ENCODE results near the gene PTMS. TPM values are rescaled to one million over a fixed set of nuclear protein-coding genes. Genes with fewer than 3 reads are reported as not detected.

Gene PTMS
- total RNA-seq, 6 experiments from 2014 or later, result 423 to 607 (median 561) TPM

DNA sequence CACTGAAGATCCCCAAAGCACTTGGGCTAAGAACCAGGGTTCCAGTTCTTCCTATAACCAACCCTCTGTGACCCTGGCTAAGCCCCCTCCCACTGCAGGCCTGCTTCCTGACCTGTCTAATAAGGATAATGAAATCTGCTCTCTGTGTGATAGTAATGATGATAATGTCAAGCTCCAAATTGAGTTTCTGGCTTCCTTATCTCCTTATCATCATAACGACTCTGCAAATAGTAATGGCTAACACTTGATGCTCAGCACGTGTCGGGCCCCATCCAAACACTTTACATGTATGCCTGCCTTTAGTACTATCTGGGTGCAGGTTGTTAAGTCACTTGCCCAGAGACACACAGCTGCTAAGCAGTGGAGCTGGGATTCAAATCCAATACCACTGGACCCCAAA lies 50.4 kb downstream of the PTMS start:
- Mint-ChIP-seq H3K4me1 (ENCODE audit: low read depth) (peaks cover 19% of the 10 kb centered on the region), H3K4me3 (no peak overlapping the region), H3K27me3 (ENCODE audit: insufficient read depth) (peaks cover 36% of the 10 kb centered on the region), H3K9me3 (no peaks in the 10 kb centered on the region), H3K36me3 (ENCODE audit: low read depth) (no peaks in the 10 kb centered on the region), H3K27ac (no peak overlapping the region)
- TF ChIP-seq, protein P1, sequence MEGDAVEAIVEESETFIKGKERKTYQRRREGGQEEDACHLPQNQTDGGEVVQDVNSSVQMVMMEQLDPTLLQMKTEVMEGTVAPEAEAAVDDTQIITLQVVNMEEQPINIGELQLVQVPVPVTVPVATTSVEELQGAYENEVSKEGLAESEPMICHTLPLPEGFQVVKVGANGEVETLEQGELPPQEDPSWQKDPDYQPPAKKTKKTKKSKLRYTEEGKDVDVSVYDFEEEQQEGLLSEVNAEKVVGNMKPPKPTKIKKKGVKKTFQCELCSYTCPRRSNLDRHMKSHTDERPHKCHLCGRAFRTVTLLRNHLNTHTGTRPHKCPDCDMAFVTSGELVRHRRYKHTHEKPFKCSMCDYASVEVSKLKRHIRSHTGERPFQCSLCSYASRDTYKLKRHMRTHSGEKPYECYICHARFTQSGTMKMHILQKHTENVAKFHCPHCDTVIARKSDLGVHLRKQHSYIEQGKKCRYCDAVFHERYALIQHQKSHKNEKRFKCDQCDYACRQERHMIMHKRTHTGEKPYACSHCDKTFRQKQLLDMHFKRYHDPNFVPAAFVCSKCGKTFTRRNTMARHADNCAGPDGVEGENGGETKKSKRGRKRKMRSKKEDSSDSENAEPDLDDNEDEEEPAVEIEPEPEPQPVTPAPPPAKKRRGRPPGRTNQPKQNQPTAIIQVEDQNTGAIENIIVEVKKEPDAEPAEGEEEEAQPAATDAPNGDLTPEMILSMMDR (IDR thresholded peaks at IDR 0.05), result no peak
- DNase-seq, result no peak

DNA sequence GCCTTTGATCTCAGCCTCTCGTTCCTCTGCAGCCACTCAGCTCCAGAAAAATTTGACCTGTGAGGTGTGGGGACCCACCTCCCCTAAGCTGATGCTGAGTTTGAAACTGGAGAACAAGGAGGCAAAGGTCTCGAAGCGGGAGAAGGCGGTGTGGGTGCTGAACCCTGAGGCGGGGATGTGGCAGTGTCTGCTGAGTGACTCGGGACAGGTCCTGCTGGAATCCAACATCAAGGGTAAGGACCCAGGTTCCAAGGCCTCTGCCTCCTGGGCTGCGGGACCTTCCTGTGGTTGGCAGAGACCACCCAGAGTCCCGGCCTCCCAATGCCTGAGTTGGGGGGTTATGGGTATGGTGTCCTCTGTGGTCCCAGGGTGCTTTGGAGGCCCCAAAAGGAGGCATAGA lies 50.9 kb downstream of the PTMS start:
- peaks cover 23% of the 10 kb centered on the region for H3K4me1 Mint-ChIP-seq (ENCODE audit: low read depth)
- DNase-seq, result no peak
- peaks cover 39% of the 10 kb centered on the region for H3K27me3 Mint-ChIP-seq (ENCODE audit: insufficient read depth)
- no peak overlapping the region for H3K4me3 Mint-ChIP-seq
- H3K9me3 Mint-ChIP-seq, result no peaks in the 10 kb centered on the region
- no peak overlapping the region for H3K27ac Mint-ChIP-seq
- H3K36me3 Mint-ChIP-seq (ENCODE audit: low read depth), result no peaks in the 10 kb centered on the region
- TF ChIP-seq, protein P1 (IDR thresholded peaks at IDR 0.05), result no peak

DNA sequence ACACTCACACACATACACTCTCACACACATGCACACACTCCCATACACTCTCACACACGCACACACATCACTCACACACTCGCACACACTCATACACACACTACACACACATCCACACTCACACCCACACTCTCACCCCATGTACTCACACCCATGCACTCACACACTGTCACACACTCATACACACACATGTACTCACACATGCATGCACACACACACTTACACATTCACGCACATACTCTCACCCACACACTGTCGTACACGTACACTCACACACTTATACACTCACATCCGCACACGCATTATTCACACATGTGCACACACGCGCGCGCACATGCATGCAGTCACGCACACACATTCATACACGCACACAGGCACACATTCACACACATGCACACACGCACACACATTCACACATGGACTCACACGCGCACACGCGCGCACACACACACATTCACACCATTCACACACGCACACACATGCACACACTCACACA lies 51.5 kb downstream of the PTMS start:
- no peak overlapping the region for H3K4me3 Mint-ChIP-seq
- TF ChIP-seq, protein P1 (IDR thresholded peaks at IDR 0.05), result no peak
- H3K9me3 Mint-ChIP-seq, result no peaks in the 10 kb centered on the region
- no peak for DNase-seq
- H3K27ac Mint-ChIP-seq, result no peak overlapping the region
- H3K27me3 Mint-ChIP-seq (ENCODE audit: insufficient read depth), result peaks cover 40% of the 10 kb centered on the region
- no peaks in the 10 kb centered on the region for H3K36me3 Mint-ChIP-seq (ENCODE audit: low read depth)
- peaks cover 29% of the 10 kb centered on the region for H3K4me1 Mint-ChIP-seq (ENCODE audit: low read depth)

DNA sequence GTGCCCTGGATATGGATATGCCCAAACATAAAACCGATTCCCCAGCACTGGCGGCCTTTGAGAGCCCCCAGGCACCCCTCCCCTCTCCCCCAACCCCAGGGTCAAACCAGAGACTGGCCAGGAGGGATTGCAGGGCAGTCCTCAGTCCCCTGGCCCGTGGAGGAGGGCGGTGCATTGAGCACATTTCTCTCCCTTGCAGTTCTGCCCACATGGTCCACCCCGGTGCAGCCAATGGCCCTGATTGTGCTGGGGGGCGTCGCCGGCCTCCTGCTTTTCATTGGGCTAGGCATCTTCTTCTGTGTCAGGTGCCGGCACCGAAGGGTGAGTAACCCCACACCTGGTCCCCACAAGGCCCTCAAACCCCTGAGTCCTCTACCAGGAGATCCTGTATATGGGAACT lies 52.1 kb downstream of the PTMS start:
- H3K27ac Mint-ChIP-seq, result no peak overlapping the region
- no peak for DNase-seq
- no peaks in the 10 kb centered on the region for H3K9me3 Mint-ChIP-seq
- no peaks in the 10 kb centered on the region for H3K36me3 Mint-ChIP-seq (ENCODE audit: low read depth)
- H3K4me1 Mint-ChIP-seq (ENCODE audit: low read depth), result peaks cover 34% of the 10 kb centered on the region
- TF ChIP-seq, protein P1 (IDR thresholded peaks at IDR 0.05), result no peak
- H3K4me3 Mint-ChIP-seq, result no peak overlapping the region
- peaks cover 44% of the 10 kb centered on the region for H3K27me3 Mint-ChIP-seq (ENCODE audit: insufficient read depth)

DNA sequence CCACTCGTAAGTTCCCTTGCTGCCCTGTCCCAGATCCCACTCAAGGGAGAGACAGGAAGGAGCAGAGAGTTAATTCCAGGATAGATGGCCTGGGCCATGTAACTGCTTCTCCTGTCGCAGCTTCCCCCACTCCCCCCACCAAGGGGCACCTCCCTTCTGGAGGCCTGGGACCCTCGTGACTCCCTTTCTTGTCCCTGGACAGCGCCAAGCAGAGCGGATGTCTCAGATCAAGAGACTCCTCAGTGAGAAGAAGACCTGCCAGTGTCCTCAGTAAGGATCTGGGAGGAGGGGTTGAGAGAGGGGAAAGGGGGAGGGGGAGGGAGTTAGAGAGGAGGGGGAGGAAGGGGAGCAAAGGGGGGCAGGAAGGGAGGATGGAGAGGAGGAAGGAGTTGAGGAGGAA lies 52.5 kb downstream of the PTMS start:
- no peaks in the 10 kb centered on the region for H3K36me3 Mint-ChIP-seq (ENCODE audit: low read depth)
- H3K4me1 Mint-ChIP-seq (ENCODE audit: low read depth), result peaks cover 36% of the 10 kb centered on the region
- no peaks in the 10 kb centered on the region for H3K9me3 Mint-ChIP-seq
- H3K4me3 Mint-ChIP-seq, result no peak overlapping the region
- TF ChIP-seq, protein P1 (IDR thresholded peaks at IDR 0.05), result no peak
- peaks cover 44% of the 10 kb centered on the region for H3K27me3 Mint-ChIP-seq (ENCODE audit: insufficient read depth)
- no peak for DNase-seq
- H3K27ac Mint-ChIP-seq, result no peak overlapping the region

Measured in HFFc6 (cell line).